SK-N-MC (cell line): ENCODE results near the gene PPP1R1A.

Experiments used
- EZH2 ChIP-seq: fragments of 200-600 bp; sonication (generic); IDR thresholded peaks from one replicate; pipeline ENCODE4 v1.6.1; 2017; ENCODE audit warnings: antibody characterized with exemption
- FOXP2 ChIP-seq: optimal IDR thresholded peaks from 2 replicates; pipeline ENCODE3; 2011; ENCODE audit warnings: mild to moderate bottlenecking, moderate library complexity; ENCODE audit not compliant: insufficient read depth; ENCODE audit errors: extremely low read length, control extremely low read depth

DNA sequence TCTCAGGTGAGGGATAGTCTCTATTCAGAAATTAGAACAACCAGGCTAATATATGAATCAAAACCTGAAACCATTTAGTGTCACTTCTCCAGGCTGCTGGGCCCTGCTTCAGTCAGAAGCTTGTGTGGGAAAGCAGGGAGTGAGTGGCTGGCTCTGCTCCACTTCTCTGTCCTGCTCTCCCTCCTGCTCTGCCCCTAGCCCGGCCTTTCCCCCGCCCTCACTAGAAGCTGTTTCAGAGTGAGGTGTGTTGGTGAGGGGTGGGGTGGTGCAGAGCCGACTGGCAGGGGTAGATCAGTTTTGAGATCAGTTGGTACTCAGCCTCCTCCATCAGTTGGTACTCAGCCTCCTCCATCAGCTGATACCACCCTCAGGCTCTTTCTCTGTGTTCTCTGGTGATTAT lies 7.0 kb upstream of the PPP1R1A start:
- no peak for TF ChIP-seq EZH2
- no peak for TF ChIP-seq FOXP2
